SIG-M5 (cell line): Measurements from ENCODE around the gene GALNT18.

ENCODE experiments used
- DNase-seq: peaks from one replicate; lab custom pipeline; 2025; lab: John Stamatoyannopoulos, UW

GALNT18 gene

GRCh38 chr11:11408436-11409221 is 213.2 kb downstream of the GALNT18 start:
- no peak for DNase-seq

- no peak for DNase-seq
Measured at GRCh38 chr11:11407763-11408084, 214.1 kb downstream of the GALNT18 start.

GRCh38 chr11:11407065-11407762 is 214.6 kb downstream of the GALNT18 start:
- DNase-seq: no peak

- DNase-seq: no peak
Measured at GRCh38 chr11:11406652-11407051, 215.2 kb downstream of the GALNT18 start.

GRCh38 chr11:11403763-11404725 is 217.8 kb downstream of the GALNT18 start:
- no peak for DNase-seq

- DNase-seq: no peak
Measured at GRCh38 chr11:11401960-11402535, 219.8 kb downstream of the GALNT18 start.

- no peak for DNase-seq
Measured at GRCh38 chr11:11400635-11401232, 221.1 kb downstream of the GALNT18 start.

GRCh38 chr11:11400121-11400520 is 221.7 kb downstream of the GALNT18 start:
- no peak for DNase-seq

- no peak for DNase-seq
Measured at GRCh38 chr11:11397781-11398180, 224.0 kb downstream of the GALNT18 start.

GRCh38 chr11:11397036-11397415 is 224.8 kb downstream of the GALNT18 start:
- no peak for DNase-seq

GRCh38 chr11:11396301-11397035 is 225.3 kb downstream of the GALNT18 start:
- DNase-seq: no peak

- DNase-seq: no peak
Measured at GRCh38 chr11:11395126-11395525, 226.7 kb downstream of the GALNT18 start.

GRCh38 chr11:11394241-11394640 is 227.6 kb downstream of the GALNT18 start:
- no peak for DNase-seq

GRCh38 chr11:11391796-11392463 is 229.9 kb downstream of the GALNT18 start:
- no peak for DNase-seq

GRCh38 chr11:11391169-11391568 is 230.6 kb downstream of the GALNT18 start:
- DNase-seq: no peak

GRCh38 chr11:11390068-11390771 is 231.6 kb downstream of the GALNT18 start:
- no peak for DNase-seq

GRCh38 chr11:11389238-11389637 is 232.6 kb downstream of the GALNT18 start:
- no peak for DNase-seq

- no peak for DNase-seq
Measured at GRCh38 chr11:11387622-11388305, 234.0 kb downstream of the GALNT18 start.

- no peak for DNase-seq
Measured at GRCh38 chr11:11387207-11387606, 234.6 kb downstream of the GALNT18 start.
